ENCODE measurements around the gene ERBIN. TPM values are rescaled to one million over a fixed set of nuclear protein-coding genes. Genes with fewer than 3 reads are reported as not detected.
A peak's percentile ranks its signal among the peaks of the same experiment; 100 is the strongest.

ERBIN gene
- total RNA-seq, 1 donor from 2014 or later = 91.9 TPM

DNA sequence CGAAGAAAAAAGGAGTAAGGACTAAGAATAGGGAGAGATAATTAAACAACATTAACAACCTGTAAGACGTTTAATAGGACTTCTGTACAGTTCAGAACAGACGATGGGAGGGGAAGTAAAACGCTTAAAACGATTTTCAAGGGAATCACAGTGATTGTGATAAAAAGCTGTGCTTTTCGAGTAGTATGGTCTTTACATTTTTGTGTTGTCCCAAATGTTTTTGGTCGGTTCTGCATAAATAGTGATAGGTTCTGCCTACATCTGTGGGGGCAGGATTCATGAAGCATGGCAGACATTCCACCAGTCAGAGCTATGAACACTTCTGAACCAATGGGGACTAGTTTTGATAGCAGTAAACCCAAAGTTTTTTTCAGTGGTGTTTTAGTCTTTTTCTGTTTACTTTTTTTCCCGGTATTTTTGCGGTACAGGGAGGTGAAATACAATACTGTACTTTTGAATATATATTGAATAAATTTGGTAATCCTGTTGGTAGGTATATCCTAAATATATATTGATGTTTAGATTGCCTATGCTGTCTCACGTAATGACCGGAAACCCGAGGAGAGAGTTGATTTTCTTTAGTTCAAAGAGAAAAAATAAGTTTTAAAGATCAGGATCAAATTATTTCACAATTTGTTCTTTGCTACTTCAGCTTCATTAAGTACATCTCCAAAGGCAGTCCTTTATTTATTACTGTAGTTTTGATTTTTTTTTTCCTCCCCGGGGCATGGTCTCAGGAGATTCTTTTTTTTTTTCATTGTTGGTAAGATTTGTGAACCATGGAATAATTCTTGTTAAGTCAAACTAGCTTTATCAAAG lies 1.3 kb downstream of the ERBIN start:
- H3K9ac ChIP-seq (ENCODE audit: low read depth in 1 of 3, low read length in 3 of 3) = peak overlapping the region; percentile 89 to 98 (median 97)
- no peaks in the 10 kb centered on the region for H3K9me3 ChIP-seq (ENCODE audit: control insufficient read depth in 3 of 3, low read length in 3 of 3)
- H3K27me3 ChIP-seq (ENCODE audit: control insufficient read depth in 3 of 3, insufficient read depth in 3 of 3, low read length in 3 of 3) = no peaks in the 10 kb centered on the region
- peaks cover 6 to 14% (median 10%) of the 10 kb centered on the region in 3 donors for H3K4me1 ChIP-seq (ENCODE audit: control insufficient read depth in 3 of 3, insufficient read depth in 3 of 3, low read length in 3 of 3)
- peak overlapping the region; percentile 71 to 90 (median 84) for H3K4me3 ChIP-seq (ENCODE audit: low read length in 3 of 3)
- H3K36me3 ChIP-seq (ENCODE audit: control insufficient read depth in 3 of 3, insufficient read depth in 3 of 3, low read length in 3 of 3) = no peaks in the 10 kb centered on the region
- peak overlapping the region; percentile 97 for H3K27ac ChIP-seq (ENCODE audit: low read depth, low read length)

- Histone ChIP-seq H3K9me3 (ENCODE audit: control insufficient read depth in 3 of 3, low read length in 3 of 3) (no peaks in the 10 kb centered on the region), H3K9ac (ENCODE audit: low read depth in 1 of 3, low read length in 3 of 3) (peak overlapping the region; percentile 89 to 98 (median 97)), H3K4me3 (ENCODE audit: low read length in 3 of 3) (peak overlapping the region; percentile 71 to 90 (median 84)), H3K36me3 (ENCODE audit: control insufficient read depth in 3 of 3, insufficient read depth in 3 of 3, low read length in 3 of 3) (no peaks in the 10 kb centered on the region), H3K27me3 (ENCODE audit: control insufficient read depth in 3 of 3, insufficient read depth in 3 of 3, low read length in 3 of 3) (no peaks in the 10 kb centered on the region), H3K27ac (ENCODE audit: low read depth, low read length) (peak overlapping the region; percentile 97), H3K4me1 (ENCODE audit: control insufficient read depth in 3 of 3, insufficient read depth in 3 of 3, low read length in 3 of 3) (peaks cover 6 to 14% (median 10%) of the 10 kb centered on the region in 3 donors)
Observed at GRCh38 chr5:65928322-65928752, 2.0 kb downstream of the ERBIN start.

- no peaks in the 10 kb centered on the region for H3K36me3 ChIP-seq (ENCODE audit: control insufficient read depth in 3 of 3, insufficient read depth in 3 of 3, low read length in 3 of 3)
- peaks cover 4 to 13% (median 10%) of the 10 kb centered on the region in 3 donors for H3K4me1 ChIP-seq (ENCODE audit: control insufficient read depth in 3 of 3, insufficient read depth in 3 of 3, low read length in 3 of 3)
- no peaks in the 10 kb centered on the region for H3K27me3 ChIP-seq (ENCODE audit: control insufficient read depth in 3 of 3, insufficient read depth in 3 of 3, low read length in 3 of 3)
- H3K27ac ChIP-seq (ENCODE audit: low read depth, low read length) = peak overlapping the region; percentile 16
- peak overlapping the region; percentile 71 to 90 (median 84) for H3K4me3 ChIP-seq (ENCODE audit: low read length in 3 of 3)
- H3K9ac ChIP-seq (ENCODE audit: low read depth in 1 of 3, low read length in 3 of 3) = peak overlapping the region; percentile 89 to 98 (median 97)
- no peaks in the 10 kb centered on the region for H3K9me3 ChIP-seq (ENCODE audit: control insufficient read depth in 3 of 3, low read length in 3 of 3)
Observed at GRCh38 chr5:65928860-65929259, 2.5 kb downstream of the ERBIN start.

DNA sequence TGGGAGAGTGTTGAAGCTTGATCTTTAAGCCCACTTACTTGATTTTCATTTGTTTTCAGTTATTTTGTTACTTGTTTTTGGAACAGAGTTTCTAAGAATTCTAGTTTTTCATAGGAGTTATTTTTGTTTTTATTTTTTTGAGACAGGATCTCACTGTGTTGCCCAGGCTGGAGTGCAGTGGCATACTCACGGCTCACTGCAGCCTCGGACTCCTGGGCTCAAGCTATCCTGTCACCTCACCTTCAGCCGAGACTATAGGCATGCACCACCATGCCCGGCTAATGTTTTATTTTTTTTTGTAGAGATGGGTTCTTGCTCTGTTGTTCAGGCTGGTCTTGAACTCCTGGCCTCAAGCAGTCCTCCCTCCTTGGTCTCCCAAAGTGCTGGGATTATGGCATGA lies 6.3 kb downstream of the ERBIN start:
- H3K9me3 ChIP-seq (ENCODE audit: control insufficient read depth in 3 of 3, low read length in 3 of 3) = no peaks in the 10 kb centered on the region
- no peak overlapping the region for H3K9ac ChIP-seq (ENCODE audit: low read depth in 1 of 3, low read length in 3 of 3)
- H3K27me3 ChIP-seq (ENCODE audit: control insufficient read depth in 3 of 3, insufficient read depth in 3 of 3, low read length in 3 of 3) = no peaks in the 10 kb centered on the region
- no peaks in the 10 kb centered on the region for H3K36me3 ChIP-seq (ENCODE audit: control insufficient read depth in 3 of 3, insufficient read depth in 3 of 3, low read length in 3 of 3)
- no peak overlapping the region for H3K4me3 ChIP-seq (ENCODE audit: low read length in 3 of 3)
- H3K4me1 ChIP-seq (ENCODE audit: control insufficient read depth in 3 of 3, insufficient read depth in 3 of 3, low read length in 3 of 3) = peaks cover 2 to 8% (median 2%) of the 10 kb centered on the region in 3 donors
- H3K27ac ChIP-seq (ENCODE audit: low read depth, low read length) = no peak overlapping the region

- Histone ChIP-seq H3K9ac (ENCODE audit: low read depth in 1 of 3, low read length in 3 of 3) (no peak overlapping the region), H3K27me3 (ENCODE audit: control insufficient read depth in 3 of 3, insufficient read depth in 3 of 3, low read length in 3 of 3) (no peaks in the 10 kb centered on the region), H3K4me3 (ENCODE audit: low read length in 3 of 3) (no peak overlapping the region), H3K36me3 (ENCODE audit: control insufficient read depth in 3 of 3, insufficient read depth in 3 of 3, low read length in 3 of 3) (no peaks in the 10 kb centered on the region), H3K4me1 (ENCODE audit: control insufficient read depth in 3 of 3, insufficient read depth in 3 of 3, low read length in 3 of 3) (peaks cover 2 to 8% (median 2%) of the 10 kb centered on the region in 3 donors), H3K27ac (ENCODE audit: low read depth, low read length) (peak overlapping the region; percentile 42), H3K9me3 (ENCODE audit: control insufficient read depth in 3 of 3, low read length in 3 of 3) (no peaks in the 10 kb centered on the region)
Observed at GRCh38 chr5:65933295-65933694, 6.9 kb downstream of the ERBIN start.

DNA sequence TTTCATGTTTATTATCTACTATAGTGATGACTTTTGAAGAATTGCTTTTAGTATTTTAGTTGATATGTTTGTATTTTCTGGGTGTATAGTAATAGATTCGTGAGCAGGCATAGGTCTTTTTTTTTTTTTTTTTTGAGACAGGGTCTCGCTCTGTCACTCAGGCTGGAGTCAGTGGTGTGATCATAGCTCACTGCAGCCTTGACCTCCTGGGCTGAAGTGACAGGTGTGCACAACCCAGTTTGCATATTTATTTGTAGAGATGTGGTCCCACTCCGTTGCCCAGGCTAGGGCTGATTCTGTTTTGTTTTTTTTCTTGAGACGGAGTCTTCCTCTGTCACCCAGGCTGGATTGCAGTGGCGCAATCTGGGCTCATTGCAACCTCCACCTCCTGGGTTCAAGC lies 11.9 kb downstream of the ERBIN start:
- Histone ChIP-seq H3K4me3 (ENCODE audit: low read length in 3 of 3) (no peak overlapping the region), H3K4me1 (ENCODE audit: control insufficient read depth in 3 of 3, insufficient read depth in 3 of 3, low read length in 3 of 3) (peaks cover 0 to 2% (median 2%) of the 10 kb centered on the region in 3 donors), H3K27me3 (ENCODE audit: control insufficient read depth in 3 of 3, insufficient read depth in 3 of 3, low read length in 3 of 3) (no peaks in the 10 kb centered on the region), H3K27ac (ENCODE audit: low read depth, low read length) (no peak overlapping the region), H3K9ac (ENCODE audit: low read depth in 1 of 3, low read length in 3 of 3) (no peak overlapping the region), H3K9me3 (ENCODE audit: control insufficient read depth in 3 of 3, low read length in 3 of 3) (no peaks in the 10 kb centered on the region), H3K36me3 (ENCODE audit: control insufficient read depth in 3 of 3, insufficient read depth in 3 of 3, low read length in 3 of 3) (no peaks in the 10 kb centered on the region)

DNA sequence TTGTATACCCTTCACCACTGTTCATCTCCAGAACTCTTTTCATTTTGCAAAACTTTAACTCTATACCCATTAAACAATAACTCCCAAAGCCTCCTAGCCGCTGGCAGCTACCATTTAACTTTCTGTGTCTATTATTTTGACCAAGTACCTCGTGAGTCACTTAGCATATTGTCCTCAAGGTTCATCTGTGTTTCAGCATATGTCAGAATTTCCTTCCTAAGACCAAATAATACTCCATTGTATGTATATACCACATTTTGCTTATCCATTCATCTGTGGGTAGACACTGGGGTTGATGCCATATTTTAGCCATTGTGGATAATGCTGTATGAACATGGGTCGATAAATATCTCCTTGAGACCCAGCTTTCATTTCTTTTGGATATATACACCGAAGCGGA lies 17.4 kb downstream of the ERBIN start:
- no peak overlapping the region for H3K27ac ChIP-seq (ENCODE audit: low read depth, low read length)
- no peaks in the 10 kb centered on the region for H3K4me1 ChIP-seq (ENCODE audit: control insufficient read depth in 3 of 3, insufficient read depth in 3 of 3, low read length in 3 of 3)
- no peaks in the 10 kb centered on the region for H3K9me3 ChIP-seq (ENCODE audit: control insufficient read depth in 3 of 3, low read length in 3 of 3)
- no peaks in the 10 kb centered on the region for H3K27me3 ChIP-seq (ENCODE audit: control insufficient read depth in 3 of 3, insufficient read depth in 3 of 3, low read length in 3 of 3)
- H3K4me3 ChIP-seq (ENCODE audit: low read length in 3 of 3) = no peak overlapping the region
- H3K36me3 ChIP-seq (ENCODE audit: control insufficient read depth in 3 of 3, insufficient read depth in 3 of 3, low read length in 3 of 3) = no peaks in the 10 kb centered on the region
- H3K9ac ChIP-seq (ENCODE audit: low read depth in 1 of 3, low read length in 3 of 3) = no peak overlapping the region

DNA sequence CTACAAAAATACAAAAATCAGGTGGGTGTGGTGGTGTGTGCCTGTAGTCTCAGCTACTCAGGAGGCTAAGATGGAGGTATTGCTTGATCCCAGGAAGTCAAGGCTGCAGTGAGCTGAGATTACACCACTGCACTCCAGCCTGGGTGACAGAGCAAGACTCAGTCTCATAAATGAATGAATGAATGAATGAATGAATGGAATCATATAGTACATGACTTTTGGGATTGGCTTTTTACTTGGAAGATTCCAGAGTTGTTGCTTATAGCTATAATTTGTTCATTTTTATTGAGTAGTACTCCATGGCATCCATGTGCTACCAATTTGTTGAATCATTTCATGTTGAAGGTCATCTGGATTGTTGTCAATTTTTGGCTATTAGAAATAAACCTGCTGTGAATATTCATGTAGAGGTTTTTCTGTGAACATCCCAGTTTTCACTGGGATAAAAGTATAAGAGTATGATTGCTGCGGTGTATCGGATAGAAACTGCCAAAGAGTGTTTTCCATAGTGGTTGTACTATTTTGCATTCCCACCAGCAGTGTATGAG lies 19.9 kb downstream of the ERBIN start:
- H3K27me3 ChIP-seq (ENCODE audit: control insufficient read depth in 3 of 3, insufficient read depth in 3 of 3, low read length in 3 of 3) = no peaks in the 10 kb centered on the region
- H3K9ac ChIP-seq (ENCODE audit: low read depth in 1 of 3, low read length in 3 of 3) = no peak overlapping the region
- H3K9me3 ChIP-seq (ENCODE audit: control insufficient read depth in 3 of 3, low read length in 3 of 3) = no peaks in the 10 kb centered on the region
- no peaks in the 10 kb centered on the region for H3K36me3 ChIP-seq (ENCODE audit: control insufficient read depth in 3 of 3, insufficient read depth in 3 of 3, low read length in 3 of 3)
- H3K27ac ChIP-seq (ENCODE audit: low read depth, low read length) = no peak overlapping the region
- H3K4me1 ChIP-seq (ENCODE audit: control insufficient read depth in 3 of 3, insufficient read depth in 3 of 3, low read length in 3 of 3) = peaks cover 0 to 3% (median 0%) of the 10 kb centered on the region in 3 donors
- H3K4me3 ChIP-seq (ENCODE audit: low read length in 3 of 3) = no peak overlapping the region

- Histone ChIP-seq H3K27ac (ENCODE audit: low read depth, low read length) (no peak overlapping the region), H3K9me3 (ENCODE audit: control insufficient read depth in 3 of 3, low read length in 3 of 3) (no peaks in the 10 kb centered on the region), H3K9ac (ENCODE audit: low read depth in 1 of 3, low read length in 3 of 3) (no peak overlapping the region), H3K36me3 (ENCODE audit: control insufficient read depth in 3 of 3, insufficient read depth in 3 of 3, low read length in 3 of 3) (no peaks in the 10 kb centered on the region), H3K4me3 (ENCODE audit: low read length in 3 of 3) (no peak overlapping the region), H3K27me3 (ENCODE audit: control insufficient read depth in 3 of 3, insufficient read depth in 3 of 3, low read length in 3 of 3) (no peaks in the 10 kb centered on the region), H3K4me1 (ENCODE audit: control insufficient read depth in 3 of 3, insufficient read depth in 3 of 3, low read length in 3 of 3) (peaks cover 4 to 14% (median 9%) of the 10 kb centered on the region in 3 donors)
Observed at GRCh38 chr5:65948115-65948747, 21.9 kb downstream of the ERBIN start.

DNA sequence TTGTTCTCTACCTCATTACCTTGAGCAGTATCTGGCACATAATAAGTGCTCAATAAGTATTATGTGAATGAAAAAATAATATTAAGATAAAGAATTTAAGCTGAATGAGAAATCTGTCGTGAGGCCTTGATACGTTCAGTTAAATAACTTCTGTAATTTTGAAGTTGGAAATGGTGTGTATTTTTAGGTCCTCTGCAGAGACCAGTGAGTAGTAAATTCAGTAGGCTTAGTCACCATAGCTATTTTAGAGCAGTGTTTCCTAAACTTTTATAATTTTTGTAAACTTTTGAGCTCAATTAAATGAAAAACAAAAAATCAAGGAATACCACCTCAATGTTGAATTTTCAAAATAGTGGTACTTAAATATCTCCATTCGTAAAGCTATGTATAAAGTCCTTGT lies 25.0 kb downstream of the ERBIN start:
- no peaks in the 10 kb centered on the region for H3K36me3 ChIP-seq (ENCODE audit: control insufficient read depth in 3 of 3, insufficient read depth in 3 of 3, low read length in 3 of 3)
- peaks cover 10 to 17% (median 12%) of the 10 kb centered on the region in 3 donors for H3K4me1 ChIP-seq (ENCODE audit: control insufficient read depth in 3 of 3, insufficient read depth in 3 of 3, low read length in 3 of 3)
- H3K27ac ChIP-seq (ENCODE audit: low read depth, low read length) = no peak overlapping the region
- no peak overlapping the region for H3K9ac ChIP-seq (ENCODE audit: low read depth in 1 of 3, low read length in 3 of 3)
- H3K9me3 ChIP-seq (ENCODE audit: control insufficient read depth in 3 of 3, low read length in 3 of 3) = no peaks in the 10 kb centered on the region
- no peaks in the 10 kb centered on the region for H3K27me3 ChIP-seq (ENCODE audit: control insufficient read depth in 3 of 3, insufficient read depth in 3 of 3, low read length in 3 of 3)
- no peak overlapping the region for H3K4me3 ChIP-seq (ENCODE audit: low read length in 3 of 3)
